Measurements from ENCODE around the gene MYO1F. TPM values are rescaled to one million over a fixed set of nuclear protein-coding genes. Genes with fewer than 3 reads are reported as not detected.
"Not testable (repeated sequence)": the region's sequence is repeated elsewhere in the genome, so short reads cannot be mapped to it uniquely, and the experiment has no call there.

The MYO1F gene
- total RNA-seq, 1 donor from 2014 or later: 0.55 TPM

GRCh38 chr19:8573316-8573715 lies 3.9 kb downstream of the MYO1F start:
- Mint-ChIP-seq H3K4me1 (ENCODE audit: low read depth) (no peaks in the 10 kb centered on the region), H3K36me3 (ENCODE audit: insufficient read depth) (no peaks in the 10 kb centered on the region)

GRCh38 chr19:8571006-8571411 lies 6.2 kb downstream of the MYO1F start:
- Mint-ChIP-seq H3K27ac (no peak overlapping the region), H3K36me3 (ENCODE audit: insufficient read depth) (no peaks in the 10 kb centered on the region), H3K4me3 (ENCODE audit: low read depth) (no peak overlapping the region), H3K27me3 (peaks cover 5% of the 10 kb centered on the region), H3K4me1 (ENCODE audit: low read depth) (no peaks in the 10 kb centered on the region), H3K9me3 (ENCODE audit: low read depth) (no peaks in the 10 kb centered on the region)
- no peak for TF ChIP-seq CTCF (IDR thresholded peaks at IDR 0.05; ENCODE audit: unreplicated experiment)
- DNase-seq (ENCODE audit: low spot score, unreplicated experiment): no peak

More at GRCh38 chr19:8573316-8573715, 3.9 kb downstream of the MYO1F start:
- no peaks in the 10 kb centered on the region for H3K9me3 Mint-ChIP-seq (ENCODE audit: low read depth)
- no peak overlapping the region for H3K4me3 Mint-ChIP-seq (ENCODE audit: low read depth)
- TF ChIP-seq CTCF (IDR thresholded peaks at IDR 0.05; ENCODE audit: unreplicated experiment): no peak
- no peak for DNase-seq (ENCODE audit: low spot score, unreplicated experiment)
- H3K27ac Mint-ChIP-seq: no peak overlapping the region
- peaks cover 18% of the 10 kb centered on the region for H3K27me3 Mint-ChIP-seq

- DNase-seq (ENCODE audit: low spot score, unreplicated experiment): no peak
- TF ChIP-seq CTCF (IDR thresholded peaks at IDR 0.05; ENCODE audit: unreplicated experiment): no peak
- no peaks in the 10 kb centered on the region for H3K4me1 Mint-ChIP-seq (ENCODE audit: low read depth)
- H3K9me3 Mint-ChIP-seq (ENCODE audit: low read depth): no peaks in the 10 kb centered on the region
- no peaks in the 10 kb centered on the region for H3K36me3 Mint-ChIP-seq (ENCODE audit: insufficient read depth)
- no peak overlapping the region for H3K27ac Mint-ChIP-seq
- H3K4me3 Mint-ChIP-seq (ENCODE audit: low read depth): no peak overlapping the region
- H3K27me3 Mint-ChIP-seq: peaks cover 5% of the 10 kb centered on the region
Measured at GRCh38 chr19:8569066-8569771, 8.0 kb downstream of the MYO1F start.

GRCh38 chr19:8567522-8568172 lies 9.6 kb downstream of the MYO1F start:
- no peak for TF ChIP-seq CTCF (IDR thresholded peaks at IDR 0.05; ENCODE audit: unreplicated experiment)
- DNase-seq (ENCODE audit: low spot score, unreplicated experiment): no peak
- no peaks in the 10 kb centered on the region for H3K27me3 Mint-ChIP-seq
- H3K4me1 Mint-ChIP-seq (ENCODE audit: low read depth): no peaks in the 10 kb centered on the region
- H3K36me3 Mint-ChIP-seq (ENCODE audit: insufficient read depth): no peaks in the 10 kb centered on the region
- no peak overlapping the region for H3K27ac Mint-ChIP-seq
- no peak overlapping the region for H3K4me3 Mint-ChIP-seq (ENCODE audit: low read depth)
- H3K9me3 Mint-ChIP-seq (ENCODE audit: low read depth): no peaks in the 10 kb centered on the region

- Mint-ChIP-seq H3K27ac (no peak overlapping the region), H3K4me3 (ENCODE audit: low read depth) (no peak overlapping the region), H3K4me1 (ENCODE audit: low read depth) (no peaks in the 10 kb centered on the region), H3K9me3 (ENCODE audit: low read depth) (no peaks in the 10 kb centered on the region), H3K36me3 (ENCODE audit: insufficient read depth) (no peaks in the 10 kb centered on the region), H3K27me3 (no peaks in the 10 kb centered on the region)
- no peak for TF ChIP-seq CTCF (IDR thresholded peaks at IDR 0.05; ENCODE audit: unreplicated experiment)
- no peak for DNase-seq (ENCODE audit: low spot score, unreplicated experiment)
Measured at GRCh38 chr19:8566855-8567254, 10.4 kb downstream of the MYO1F start.

- H3K27ac Mint-ChIP-seq: peak overlapping the region; percentile 7
Measured at GRCh38 chr19:8564866-8565265, 12.4 kb downstream of the MYO1F start.

More at GRCh38 chr19:8564866-8565265, 12.4 kb downstream of the MYO1F start:
- H3K4me3 Mint-ChIP-seq (ENCODE audit: low read depth); H3K36me3 Mint-ChIP-seq (ENCODE audit: insufficient read depth); H3K27me3 Mint-ChIP-seq; H3K9me3 Mint-ChIP-seq (ENCODE audit: low read depth); DNase-seq (ENCODE audit: low spot score, unreplicated experiment); H3K4me1 Mint-ChIP-seq (ENCODE audit: low read depth): not testable (repeated sequence)
